ENCODE results near the gene SDK1.
"Not testable (repeated sequence)": the region's sequence is repeated elsewhere in the genome, so short reads cannot be mapped to it uniquely, and the experiment has no call there.

The SDK1 gene

GRCh38 chr7:4236873-4237272 is 935.8 kb downstream of the SDK1 start:
- CTCF ChIA-PET; H3K9me3 ChIP-seq (ENCODE audit: control insufficient read depth, insufficient read depth, low read depth, low read length); H3K4me3 ChIP-seq (ENCODE audit: low read depth, low read length); H3K27ac ChIP-seq (ENCODE audit: extremely low read depth, low read depth, low read length); H3K4me1 ChIP-seq (ENCODE audit: control insufficient read depth, insufficient read depth, low read length); H3K36me3 ChIP-seq (ENCODE audit: control insufficient read depth in 2 of 2, insufficient read depth in 1 of 2, low read length in 2 of 2); POLR2A ChIA-PET: not testable (repeated sequence)
- TF ChIP-seq ZNF121 (tag by site-specific recombination; IDR thresholded peaks at IDR 0.05), result peak; percentile 50; the same call in 1 of the 2 replicates

GRCh38 chr7:4237296-4238235 is 936.5 kb downstream of the SDK1 start:
- TF ChIP-seq ZNF596 (tag by site-specific recombination; IDR thresholded peaks at IDR 0.05), result no peak
- no peak for TF ChIP-seq ZNF843 (tag by site-specific recombination; IDR thresholded peaks at IDR 0.05)
- TF ChIP-seq ZNF2 (tag by site-specific recombination; IDR thresholded peaks at IDR 0.05), result no peak
- no peak for TF ChIP-seq ZBTB6 (tag by site-specific recombination; IDR thresholded peaks at IDR 0.05)
- no peak for TF ChIP-seq ZNF140 (tag by site-specific recombination; IDR thresholded peaks at IDR 0.05)
- TF ChIP-seq ZNF239 (tag by site-specific recombination; IDR thresholded peaks at IDR 0.05), result no peak
- no peak for TF ChIP-seq ZNF302 (tag by site-specific recombination; IDR thresholded peaks at IDR 0.05; ENCODE audit: low read depth)
- no peak for TF ChIP-seq ZNF521 (tag by site-specific recombination; IDR thresholded peaks at IDR 0.05)
- no peak for TF ChIP-seq KLF16 (tag by site-specific recombination; IDR thresholded peaks at IDR 0.05)
- no peak for TF ChIP-seq ZNF514 (tag by site-specific recombination; IDR thresholded peaks at IDR 0.05)
- no peak for TF ChIP-seq ZNF600 (tag by site-specific recombination; IDR thresholded peaks at IDR 0.05)
- no peak for TF ChIP-seq ZNF292 (tag by site-specific recombination; IDR thresholded peaks at IDR 0.05; ENCODE audit: borderline replicate concordance, low read depth)
- no peak for TF ChIP-seq EGR2 (tag by site-specific recombination; IDR thresholded peaks at IDR 0.05; ENCODE audit: low read depth)
- no peak for TF ChIP-seq ZNF280D (tag by site-specific recombination; IDR thresholded peaks at IDR 0.05)
- no peaks in the 10 kb centered on the region for H3K9me3 ChIP-seq (ENCODE audit: control insufficient read depth, insufficient read depth, low read depth, low read length)
- no peak overlapping the region for H3K4me3 ChIP-seq (ENCODE audit: low read depth, low read length)
- H3K27ac ChIP-seq (ENCODE audit: extremely low read depth, low read depth, low read length), result no peak overlapping the region
- H3K4me1 ChIP-seq (ENCODE audit: control insufficient read depth, insufficient read depth, low read length), result no peaks in the 10 kb centered on the region
- ChIA-PET CTCF (no interaction called here), POLR2A (no interaction called here)
- no peaks in the 10 kb centered on the region for H3K36me3 ChIP-seq (ENCODE audit: control insufficient read depth in 2 of 2, insufficient read depth in 1 of 2, low read length in 2 of 2)

DNA sequence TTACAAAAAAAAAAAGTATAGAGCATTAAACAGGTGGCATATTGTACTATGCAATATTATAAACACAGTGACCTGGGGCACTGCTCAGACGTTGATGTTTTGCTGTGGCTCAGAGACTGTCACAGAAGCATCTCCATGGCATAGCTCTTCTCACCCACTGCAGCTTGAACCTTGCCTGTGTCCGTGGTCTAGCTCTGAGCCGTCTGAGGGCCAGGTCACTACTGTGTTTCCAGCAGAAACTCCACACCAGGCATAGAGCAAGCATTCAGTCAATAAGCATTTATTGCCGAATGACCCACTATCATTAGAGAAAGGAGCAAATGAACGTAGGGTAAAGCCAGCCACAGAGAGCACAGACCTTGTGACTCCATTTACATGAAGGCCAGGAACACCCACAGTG is 937.8 kb downstream of the SDK1 start:
- Histone ChIP-seq H3K4me1 (ENCODE audit: control insufficient read depth, insufficient read depth, low read length) (no peaks in the 10 kb centered on the region), H3K4me3 (ENCODE audit: low read depth, low read length) (no peak overlapping the region), H3K9me3 (ENCODE audit: control insufficient read depth, insufficient read depth, low read depth, low read length) (no peaks in the 10 kb centered on the region), H3K36me3 (ENCODE audit: control insufficient read depth in 2 of 2, insufficient read depth in 1 of 2, low read length in 2 of 2) (no peaks in the 10 kb centered on the region), H3K27ac (ENCODE audit: extremely low read depth, low read depth, low read length) (no peak overlapping the region)
- POLR2A ChIA-PET, result no interaction called here
- CTCF ChIA-PET, result no interaction called here
- TF ChIP-seq ZNF701 (tag by site-specific recombination; IDR thresholded peaks at IDR 0.05) (no peak), ZNF16 (tag by site-specific recombination; IDR thresholded peaks at IDR 0.05; ENCODE audit: low read depth) (no peak), ZNF791 (tag by site-specific recombination; IDR thresholded peaks at IDR 0.05) (no peak), ZNF302 (tag by site-specific recombination; IDR thresholded peaks at IDR 0.05; ENCODE audit: low read depth) (no peak), SP7 (tag by site-specific recombination; IDR thresholded peaks at IDR 0.05) (no peak), ZNF280D (tag by site-specific recombination; IDR thresholded peaks at IDR 0.05) (no peak), ZNF146 (tag by site-specific recombination; IDR thresholded peaks at IDR 0.05) (no peak)
- TF ChIP-seq, protein P1, sequence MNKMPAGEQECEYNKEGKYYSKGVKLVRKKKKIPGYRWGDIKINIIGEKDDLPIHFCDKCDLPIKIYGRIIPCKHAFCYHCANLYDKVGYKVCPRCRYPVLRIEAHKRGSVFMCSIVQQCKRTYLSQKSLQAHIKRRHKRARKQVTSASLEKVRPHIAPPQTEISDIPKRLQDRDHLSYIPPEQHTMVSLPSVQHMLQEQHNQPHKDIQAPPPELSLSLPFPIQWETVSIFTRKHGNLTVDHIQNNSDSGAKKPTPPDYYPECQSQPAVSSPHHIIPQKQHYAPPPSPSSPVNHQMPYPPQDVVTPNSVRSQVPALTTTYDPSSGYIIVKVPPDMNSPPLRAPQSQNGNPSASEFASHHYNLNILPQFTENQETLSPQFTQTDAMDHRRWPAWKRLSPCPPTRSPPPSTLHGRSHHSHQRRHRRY (tag by site-specific recombination; IDR thresholded peaks at IDR 0.05), result no peak
- TF ChIP-seq, protein P2, sequence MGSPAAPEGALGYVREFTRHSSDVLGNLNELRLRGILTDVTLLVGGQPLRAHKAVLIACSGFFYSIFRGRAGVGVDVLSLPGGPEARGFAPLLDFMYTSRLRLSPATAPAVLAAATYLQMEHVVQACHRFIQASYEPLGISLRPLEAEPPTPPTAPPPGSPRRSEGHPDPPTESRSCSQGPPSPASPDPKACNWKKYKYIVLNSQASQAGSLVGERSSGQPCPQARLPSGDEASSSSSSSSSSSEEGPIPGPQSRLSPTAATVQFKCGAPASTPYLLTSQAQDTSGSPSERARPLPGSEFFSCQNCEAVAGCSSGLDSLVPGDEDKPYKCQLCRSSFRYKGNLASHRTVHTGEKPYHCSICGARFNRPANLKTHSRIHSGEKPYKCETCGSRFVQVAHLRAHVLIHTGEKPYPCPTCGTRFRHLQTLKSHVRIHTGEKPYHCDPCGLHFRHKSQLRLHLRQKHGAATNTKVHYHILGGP (tag by site-specific recombination; IDR thresholded peaks at IDR 0.05), result no peak

Data from HEK293 (cell line).